Keratinocyte (primary cell): ENCODE data around the gene PALD1.

Source experiments
- CTCF ChIP-seq, 3 experiments: IDR thresholded peaks in 1 of 3; conservative IDR thresholded peaks in 1 of 3; optimal IDR thresholded peaks in 1 of 3; 2 replicates in 2 of 3; 3 replicates in 1 of 3; pipeline versions ENCODE3 to v1.5.1; 2011; ENCODE audit warnings: low read length in 3 of 3, mild to moderate bottlenecking in 3 of 3, moderate library complexity in 2 of 3, control low read depth in 1 of 3, inconsistent platforms in 1 of 3; ENCODE audit not compliant: insufficient read depth in 2 of 3; ENCODE audit errors: extremely low read depth in 1 of 3
- EZH2 ChIP-seq: IDR thresholded peaks from one replicate; pipeline ENCODE4 v1.6.1; 2012; ENCODE audit warnings: inconsistent platforms, mild to moderate bottlenecking, low read length, moderate library complexity

- TF ChIP-seq CTCF (optimal IDR thresholded peaks at IDR 0.05 in 1 of 3, IDR thresholded peaks at IDR 0.05 in 1 of 3, conservative IDR thresholded peaks at IDR 0.05 in 1 of 3; ENCODE audit: extremely low read depth in 1 of 3, insufficient read depth in 2 of 3, low read length in 3 of 3) (no peak), EZH2 (no peak)
These were observed 17.2 kb downstream of the PALD1 start for GRCh38 chr10:70495691-70496261.
